Activated naive CD8-positive, alpha-beta T cell treated with anti-CD3 and anti-CD28 coated beads for 36 hours (primary cell): ENCODE results near the gene TSPY3. TPM values are rescaled to one million over a fixed set of nuclear protein-coding genes. Genes with fewer than 3 reads are reported as not detected.
"Not testable (repeated sequence)": the region's sequence is repeated elsewhere in the genome, so short reads cannot be mapped to it uniquely, and the experiment has no call there.

Experiments
- DNase-seq: peaks from one replicate; pipeline ENCODE4 v3.0.0; 2021
- H3K27ac Mint-ChIP-seq: one replicate; pipeline ENCODE4 v1.8.0; 2022; ENCODE audit warnings: mild to moderate bottlenecking, moderate library complexity, mixed read lengths
- H3K27me3 Mint-ChIP-seq: one replicate; pipeline ENCODE4 v1.8.0; 2022; ENCODE audit warnings: mild to moderate bottlenecking, mixed read lengths
- H3K36me3 Mint-ChIP-seq: one replicate; pipeline ENCODE4 v1.8.0; 2021; ENCODE audit warnings: mild to moderate bottlenecking, mixed read lengths
- H3K4me1 Mint-ChIP-seq: one replicate; pipeline ENCODE4 v1.8.0; 2021; ENCODE audit warnings: mixed read lengths
- H3K4me3 Mint-ChIP-seq: one replicate; pipeline ENCODE4 v1.8.0; 2022; ENCODE audit warnings: mild to moderate bottlenecking, moderate library complexity, mixed read lengths
- H3K9me3 Mint-ChIP-seq: one replicate; pipeline ENCODE4 v1.8.0; 2022; ENCODE audit warnings: mixed read lengths
- total RNA-seq, 2 experiments: library from RNA; stranded (reverse); gene quantifications; one replicate each; pipeline ENCODE4 v1.2.3, GENCODE V29; 2021

TSPY3 gene
- not detected for total RNA-seq

DNA sequence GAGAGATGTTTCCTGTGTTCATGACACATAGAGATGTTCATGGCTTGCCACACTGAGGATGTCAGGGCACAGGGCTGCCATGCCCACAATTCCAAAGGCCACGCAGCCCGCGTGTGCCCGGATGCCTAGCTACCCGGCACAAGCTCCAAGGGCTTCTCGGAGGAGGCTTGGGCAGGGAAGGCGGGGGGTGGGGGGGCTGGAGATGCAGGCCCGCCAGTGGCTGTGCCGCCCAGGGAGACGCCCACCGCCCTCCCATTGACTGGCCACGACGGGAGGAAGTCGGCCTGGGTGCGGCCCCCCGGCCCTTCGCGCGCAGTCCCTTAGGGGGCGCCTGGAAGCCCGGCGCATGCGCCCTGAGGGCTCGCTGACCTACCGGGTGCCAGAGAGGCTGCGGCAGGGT is at the start of gene TSPY3:
Gene TSPY3 (plus strand): TSS at position 301 of the 400 bp plus-strand sequence. CDS start 46 bp downstream, at position 347.
- not testable (repeated sequence) for H3K27me3 Mint-ChIP-seq, H3K9me3 Mint-ChIP-seq, H3K4me3 Mint-ChIP-seq, DNase-seq, H3K27ac Mint-ChIP-seq, H3K36me3 Mint-ChIP-seq, H3K4me1 Mint-ChIP-seq

DNA sequence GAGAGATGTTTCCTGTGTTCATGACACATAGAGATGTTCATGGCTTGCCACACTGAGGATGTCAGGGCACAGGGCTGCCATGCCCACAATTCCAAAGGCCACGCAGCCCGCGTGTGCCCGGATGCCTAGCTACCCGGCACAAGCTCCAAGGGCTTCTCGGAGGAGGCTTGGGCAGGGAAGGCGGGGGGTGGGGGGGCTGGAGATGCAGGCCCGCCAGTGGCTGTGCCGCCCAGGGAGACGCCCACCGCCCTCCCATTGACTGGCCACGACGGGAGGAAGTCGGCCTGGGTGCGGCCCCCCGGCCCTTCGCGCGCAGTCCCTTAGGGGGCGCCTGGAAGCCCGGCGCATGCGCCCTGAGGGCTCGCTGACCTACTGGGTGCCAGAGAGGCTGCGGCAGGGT is 40.7 kb upstream of the TSPY3 start, which contains the start of gene TSPY8:
Gene TSPY8 (plus strand): TSS at position 301 of the 400 bp plus-strand sequence. CDS start 46 bp downstream, at position 347.
- not testable (repeated sequence) for DNase-seq, H3K36me3 Mint-ChIP-seq, H3K9me3 Mint-ChIP-seq

DNA sequence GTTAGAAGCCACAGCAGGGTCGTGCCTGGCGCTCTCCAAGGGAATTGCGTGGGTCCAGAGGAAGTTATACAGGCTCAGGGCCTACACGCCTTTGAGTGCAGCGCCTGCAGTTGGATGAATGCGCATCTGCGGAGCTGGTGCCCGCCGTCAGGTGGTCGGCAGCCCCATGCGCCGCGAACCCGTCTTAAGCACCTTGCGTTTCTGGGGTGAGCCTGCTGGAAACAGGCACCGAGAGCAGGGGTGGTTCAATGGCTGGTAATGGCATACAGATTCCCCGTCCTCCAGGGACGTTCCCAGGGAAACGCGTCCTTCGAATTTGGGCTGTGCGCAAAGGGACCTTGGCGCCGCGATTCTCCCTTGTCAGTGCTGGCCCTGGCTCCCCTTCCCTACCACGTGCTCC is 1.7 kb upstream of the TSPY3 start:
- H3K9me3 Mint-ChIP-seq, H3K27ac Mint-ChIP-seq, H3K27me3 Mint-ChIP-seq, H3K4me3 Mint-ChIP-seq, DNase-seq, H3K36me3 Mint-ChIP-seq, H3K4me1 Mint-ChIP-seq: not testable (repeated sequence)

More for the DNA sequence above, 40.7 kb upstream of the TSPY3 start, which contains the start of gene TSPY8:
- not testable (repeated sequence) for H3K27ac Mint-ChIP-seq, H3K4me1 Mint-ChIP-seq, H3K4me3 Mint-ChIP-seq, H3K27me3 Mint-ChIP-seq

Other genes with a start within 250 kb of the TSPY3 start
- not detected for gene TSPY4, start 61.0 kb upstream of the TSPY3 start, total RNA-seq
- not detected for gene TSPY8, start 40.6 kb upstream of the TSPY3 start, total RNA-seq
- gene TSPY1, start 68.5 kb downstream of the TSPY3 start, total RNA-seq, result not detected
- not detected for gene TSPY9, start 88.8 kb downstream of the TSPY3 start, total RNA-seq
- not detected for gene TSPY10, start 129.5 kb downstream of the TSPY3 start, total RNA-seq